ENCODE results near the gene TERB1.

- TF ChIP-seq EZH2 (IDR thresholded peaks at IDR 0.05; ENCODE audit: insufficient read depth, poor library complexity, severe bottlenecking), result no peak
- no peak for TF ChIP-seq EZH2phosphoT487 (IDR thresholded peaks at IDR 0.05; ENCODE audit: insufficient read depth, low read depth)
Measured at GRCh38 chr16:66752958-66753357, 48.4 kb downstream of the TERB1 start.

Measured in GM23248 (cell line).